ENCODE measurements around the gene FEN1.

DNA sequence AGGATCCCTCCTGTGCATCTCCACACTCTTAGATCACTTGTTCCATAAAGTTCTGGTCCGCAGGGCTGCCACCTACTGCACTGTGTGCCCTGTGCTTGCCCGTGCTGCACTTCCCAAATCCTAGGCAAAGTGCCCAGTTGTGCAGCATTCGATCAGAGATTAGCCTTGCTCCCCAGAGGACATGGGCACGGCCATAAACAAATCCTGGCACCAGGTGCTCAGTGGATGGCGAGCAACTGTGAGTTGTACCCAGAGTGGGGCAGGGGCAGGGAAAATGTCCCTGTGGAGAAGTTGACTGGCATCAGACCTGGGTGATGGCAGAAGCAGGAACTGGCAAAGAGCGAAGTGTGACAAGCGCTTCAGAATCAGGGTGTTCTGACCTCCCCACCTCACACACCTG, 40.0 kb downstream of the FEN1 start:
- TF ChIP-seq, protein P1, sequence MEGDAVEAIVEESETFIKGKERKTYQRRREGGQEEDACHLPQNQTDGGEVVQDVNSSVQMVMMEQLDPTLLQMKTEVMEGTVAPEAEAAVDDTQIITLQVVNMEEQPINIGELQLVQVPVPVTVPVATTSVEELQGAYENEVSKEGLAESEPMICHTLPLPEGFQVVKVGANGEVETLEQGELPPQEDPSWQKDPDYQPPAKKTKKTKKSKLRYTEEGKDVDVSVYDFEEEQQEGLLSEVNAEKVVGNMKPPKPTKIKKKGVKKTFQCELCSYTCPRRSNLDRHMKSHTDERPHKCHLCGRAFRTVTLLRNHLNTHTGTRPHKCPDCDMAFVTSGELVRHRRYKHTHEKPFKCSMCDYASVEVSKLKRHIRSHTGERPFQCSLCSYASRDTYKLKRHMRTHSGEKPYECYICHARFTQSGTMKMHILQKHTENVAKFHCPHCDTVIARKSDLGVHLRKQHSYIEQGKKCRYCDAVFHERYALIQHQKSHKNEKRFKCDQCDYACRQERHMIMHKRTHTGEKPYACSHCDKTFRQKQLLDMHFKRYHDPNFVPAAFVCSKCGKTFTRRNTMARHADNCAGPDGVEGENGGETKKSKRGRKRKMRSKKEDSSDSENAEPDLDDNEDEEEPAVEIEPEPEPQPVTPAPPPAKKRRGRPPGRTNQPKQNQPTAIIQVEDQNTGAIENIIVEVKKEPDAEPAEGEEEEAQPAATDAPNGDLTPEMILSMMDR (IDR thresholded peaks at IDR 0.05) = no peak
- TF ChIP-seq POLR2AphosphoS5 (IDR thresholded peaks at IDR 0.05) (no peak), POLR2A (IDR thresholded peaks at IDR 0.05; ENCODE audit: low read depth) (no peak), EP300 (IDR thresholded peaks at IDR 0.05) (no peak)

Measured in esophagus muscularis mucosa (tissue), 4 donors.